HG03095 (cell line): ENCODE measurements around the gene ENPP1.
"Not testable (repeated sequence)": the region's sequence is repeated elsewhere in the genome, so short reads cannot be mapped to it uniquely, and the experiment has no call there.

Experiments
- ATAC-seq: cut with Tn5 transposase; IDR thresholded peaks from one replicate; pipeline ENCODE4 v1.9.1; 2021; ENCODE audit warnings: moderate library complexity; ENCODE audit not compliant: unreplicated experiment

ENPP1 gene

GRCh38 chr6:131828080-131828479 lies 20.3 kb downstream of the ENPP1 start:
- no peak for ATAC-seq

- no peak for ATAC-seq
Observed at GRCh38 chr6:131828951-131829350, 21.1 kb downstream of the ENPP1 start.

GRCh38 chr6:131831392-131831791 lies 23.6 kb downstream of the ENPP1 start:
- ATAC-seq, result no peak

DNA sequence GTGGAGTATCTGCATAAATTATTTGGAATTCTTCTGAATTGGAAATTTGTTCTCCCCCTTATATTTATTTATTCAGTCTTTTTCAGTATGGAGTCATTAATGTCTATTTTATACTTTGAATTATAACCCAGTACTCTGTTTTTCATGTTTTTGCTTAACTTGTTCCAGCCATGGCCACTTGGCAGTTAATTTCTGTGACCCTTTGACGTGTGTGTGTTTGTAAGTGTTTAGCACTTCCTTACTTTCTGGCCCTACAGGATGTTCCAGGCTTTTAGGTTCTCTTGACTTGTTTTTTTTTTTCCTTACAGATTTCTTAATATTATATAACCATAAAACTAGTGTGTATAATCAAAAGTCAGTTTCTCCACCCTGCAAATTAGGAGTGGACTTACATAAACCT lies 24.1 kb downstream of the ENPP1 start:
- ATAC-seq, result no peak

DNA sequence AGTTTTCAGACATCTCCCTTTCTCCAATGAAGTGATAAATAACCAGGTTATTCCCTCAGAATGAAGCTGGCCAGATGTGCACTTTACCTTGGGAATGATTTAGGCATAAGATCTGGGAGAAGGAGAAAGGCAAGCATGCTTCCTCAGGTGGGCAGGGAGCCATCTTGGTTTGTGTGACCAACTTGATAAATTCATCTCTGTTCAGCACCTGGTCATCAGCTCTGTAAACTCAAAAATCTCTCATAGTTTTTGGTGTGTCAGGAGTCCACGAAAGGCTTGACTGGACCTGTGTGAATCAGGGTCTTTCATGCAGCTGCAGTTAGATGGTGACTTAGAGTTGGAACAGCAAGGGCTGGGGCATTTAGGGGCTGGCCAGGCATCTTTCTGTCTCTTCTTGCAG lies 24.5 kb downstream of the ENPP1 start:
- ATAC-seq, result no peak

GRCh38 chr6:131838051-131838450 lies 30.2 kb downstream of the ENPP1 start:
- no peak for ATAC-seq

DNA sequence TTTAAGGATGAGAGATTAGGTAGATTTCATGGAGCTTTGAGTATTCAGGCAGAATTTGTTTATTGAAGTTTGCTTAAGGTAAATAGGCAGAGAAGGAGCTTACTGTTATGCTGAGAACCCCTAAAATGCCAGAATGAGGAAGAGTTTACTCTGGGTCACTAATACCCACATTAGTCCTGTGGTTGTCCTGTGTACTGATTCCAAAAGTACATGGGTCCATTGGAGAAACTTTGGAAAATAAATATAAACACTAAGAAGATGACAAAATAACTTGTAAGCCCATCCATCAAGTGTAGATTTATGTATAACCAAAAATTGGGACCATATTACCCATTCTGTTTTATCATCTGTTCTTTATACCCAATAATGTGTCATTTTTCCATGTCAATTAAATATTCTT lies 31.6 kb downstream of the ENPP1 start:
- ATAC-seq, result no peak

DNA sequence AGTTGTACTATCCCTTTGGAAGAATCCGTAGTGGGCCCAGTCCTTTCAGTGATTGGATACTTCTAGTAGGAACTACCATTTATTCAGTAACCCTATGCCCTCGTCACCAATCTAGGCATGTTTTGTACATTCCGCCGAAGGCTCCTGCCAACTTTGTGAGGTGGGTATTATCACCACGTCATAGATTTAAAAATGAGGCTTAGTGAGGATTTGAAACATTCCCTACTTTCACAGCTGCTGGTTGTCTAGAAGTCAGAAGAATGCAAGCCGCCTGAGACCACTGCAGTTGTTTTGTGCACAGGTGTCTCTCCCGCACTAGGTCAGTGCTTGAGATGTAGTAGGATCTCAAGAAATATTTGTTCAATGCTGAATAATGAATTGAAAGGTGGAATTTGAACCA lies 32.6 kb downstream of the ENPP1 start:
- ATAC-seq, result no peak

GRCh38 chr6:131840936-131841583 lies 33.2 kb downstream of the ENPP1 start:
- no peak for ATAC-seq

- ATAC-seq, result no peak
Observed at GRCh38 chr6:131843768-131844167, 35.9 kb downstream of the ENPP1 start.

DNA sequence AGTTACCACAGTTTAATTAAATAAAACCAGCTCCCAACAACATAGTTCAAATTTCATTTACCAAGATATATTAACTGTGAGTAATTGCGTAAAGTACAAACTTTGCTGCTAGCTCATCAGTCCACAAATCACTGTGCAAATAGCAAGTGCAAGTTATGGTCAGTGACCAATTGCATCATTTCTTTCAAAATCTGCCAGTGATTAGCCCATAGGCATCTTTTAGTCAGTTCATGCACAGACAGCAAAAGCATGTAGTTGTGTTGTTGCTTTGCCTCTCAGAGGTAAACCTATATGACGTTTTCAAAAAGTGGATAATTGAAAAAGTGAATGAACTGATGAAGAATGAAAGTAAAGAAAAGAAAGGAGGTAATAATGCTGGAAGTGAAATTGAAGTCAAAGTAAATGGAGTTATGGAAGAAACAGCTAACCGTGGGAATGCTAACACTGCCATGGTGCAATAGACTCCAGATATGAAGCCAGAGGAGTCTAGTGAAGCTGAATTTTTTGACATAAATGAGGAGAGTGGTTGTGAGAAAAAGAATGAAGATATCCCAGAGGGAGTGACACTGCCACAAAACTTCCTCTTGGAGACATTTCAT lies 36.5 kb downstream of the ENPP1 start:
- ATAC-seq, result no peak

- no peak for ATAC-seq
Observed at GRCh38 chr6:131846023-131846663, 38.3 kb downstream of the ENPP1 start.

DNA sequence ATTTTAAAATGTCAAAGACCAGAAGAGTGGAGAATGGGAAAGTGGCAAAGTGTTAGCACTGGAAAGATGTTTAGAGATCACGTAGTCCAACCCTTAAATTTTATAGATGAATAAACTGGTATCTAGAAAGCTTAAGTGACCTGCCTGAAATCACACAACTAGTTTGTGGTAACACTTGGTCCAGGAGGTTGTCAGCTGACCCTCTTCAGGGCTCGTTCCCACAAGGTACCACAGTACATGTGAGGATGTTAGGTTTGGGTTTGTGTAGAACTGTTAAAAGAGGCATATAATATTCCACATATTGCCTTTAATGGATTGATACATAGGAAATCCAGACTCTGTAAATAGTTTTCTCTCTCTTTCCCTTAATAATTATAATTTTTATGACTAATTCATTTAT lies 39.1 kb downstream of the ENPP1 start:
- no peak for ATAC-seq

DNA sequence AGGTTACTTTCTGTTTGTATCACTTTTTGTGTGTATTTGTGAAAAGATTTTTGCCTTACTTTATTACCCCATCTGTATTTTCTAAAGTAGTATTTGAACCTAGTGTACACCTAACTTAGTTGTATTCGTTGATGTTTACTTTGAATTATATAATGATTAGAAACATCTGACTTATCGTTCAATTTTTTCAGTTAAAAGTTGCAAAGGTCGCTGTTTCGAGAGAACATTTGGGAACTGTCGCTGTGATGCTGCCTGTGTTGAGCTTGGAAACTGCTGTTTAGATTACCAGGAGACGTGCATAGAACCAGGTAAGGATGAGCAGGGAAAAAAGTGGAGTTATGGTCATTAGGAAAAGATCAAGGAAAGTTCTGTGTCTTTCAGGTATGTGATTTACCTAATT lies 42.0 kb downstream of the ENPP1 start:
- ATAC-seq, result no peak

GRCh38 chr6:131851049-131851769 lies 43.4 kb downstream of the ENPP1 start:
- ATAC-seq, result no peak

GRCh38 chr6:131852200-131852599 lies 44.4 kb downstream of the ENPP1 start:
- ATAC-seq, result no peak

GRCh38 chr6:131854803-131855202 lies 47.0 kb downstream of the ENPP1 start:
- ATAC-seq, result no peak

GRCh38 chr6:131858765-131859415 lies 51.1 kb downstream of the ENPP1 start:
- ATAC-seq, result no peak

DNA sequence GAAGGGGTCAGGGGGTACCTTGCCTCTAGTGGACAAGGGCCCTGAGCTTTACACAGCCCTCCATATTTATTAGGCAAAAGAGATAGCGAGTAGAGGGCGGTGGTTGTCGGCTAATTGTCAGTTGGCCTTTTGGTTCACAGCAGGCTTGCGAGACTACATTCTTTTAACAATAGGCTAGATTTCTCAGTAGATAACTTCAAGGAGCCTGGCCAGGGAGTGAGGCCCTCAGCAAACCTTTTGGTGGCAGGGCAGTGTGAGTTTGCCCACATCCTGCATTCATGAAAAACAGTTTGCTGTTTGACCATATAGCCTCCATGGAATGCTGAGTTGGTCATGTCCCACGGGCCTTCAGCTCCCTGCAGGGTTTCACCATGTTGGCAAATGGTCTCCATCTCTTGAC lies 51.8 kb downstream of the ENPP1 start:
- not testable (repeated sequence) for ATAC-seq

- no peak for ATAC-seq
Observed at GRCh38 chr6:131861381-131861780, 53.6 kb downstream of the ENPP1 start.

GRCh38 chr6:131862476-131862875 lies 54.7 kb downstream of the ENPP1 start:
- ATAC-seq, result no peak
